Measurements from ENCODE around the gene SLC41A1.

SLC41A1 gene

GRCh38 chr1:205748403-205749233 is 64.4 kb downstream of the SLC41A1 start:
- Histone ChIP-seq H3K9me3 (replicated peaks; ENCODE audit: low read length) (no peaks in the 10 kb centered on the region), H3K4me3 (ENCODE audit: low read length) (peak overlapping the region; percentile 85), H3K4me2 (ENCODE audit: low read length) (peak overlapping the region; percentile 78)

GRCh38 chr1:205746757-205747412 is 66.1 kb downstream of the SLC41A1 start:
- no peaks in the 10 kb centered on the region for H3K36me3 ChIP-seq (ENCODE audit: insufficient read depth, low read length)
- peaks cover 14% of the 10 kb centered on the region for H3K4me1 ChIP-seq (ENCODE audit: control insufficient read depth, insufficient read depth, low read length)
- H3K27me3 ChIP-seq (ENCODE audit: control insufficient read depth, insufficient read depth, low read length): no peaks in the 10 kb centered on the region
- H3K9me3 ChIP-seq (replicated peaks; ENCODE audit: low read length): no peaks in the 10 kb centered on the region
- H3K9ac ChIP-seq (ENCODE audit: low read depth, low read length): peak overlapping the region; percentile 95
- peak overlapping the region; percentile 85 for H3K4me3 ChIP-seq (ENCODE audit: low read length)
- peak overlapping the region; percentile 78 for H3K4me2 ChIP-seq (ENCODE audit: low read length)

More at GRCh38 chr1:205748403-205749233, 64.4 kb downstream of the SLC41A1 start:
- Histone ChIP-seq H3K9ac (ENCODE audit: low read depth, low read length) (peak overlapping the region; percentile 95), H3K4me1 (ENCODE audit: control insufficient read depth, insufficient read depth, low read length) (peaks cover 14% of the 10 kb centered on the region), H3K36me3 (ENCODE audit: insufficient read depth, low read length) (no peaks in the 10 kb centered on the region), H3K27me3 (ENCODE audit: control insufficient read depth, insufficient read depth, low read length) (no peaks in the 10 kb centered on the region)

- no peak overlapping the region for H3K4me2 ChIP-seq (ENCODE audit: low read length)
- peaks cover under 1% of the 10 kb centered on the region for H3K36me3 ChIP-seq (ENCODE audit: insufficient read depth, low read length)
- H3K9me3 ChIP-seq (replicated peaks; ENCODE audit: low read length): no peaks in the 10 kb centered on the region
- H3K4me1 ChIP-seq (ENCODE audit: control insufficient read depth, insufficient read depth, low read length): peaks cover 24% of the 10 kb centered on the region
- no peaks in the 10 kb centered on the region for H3K27me3 ChIP-seq (ENCODE audit: control insufficient read depth, insufficient read depth, low read length)
- no peak overlapping the region for H3K9ac ChIP-seq (ENCODE audit: low read depth, low read length)
- H3K4me3 ChIP-seq (ENCODE audit: low read length): no peak overlapping the region
These were observed 68.6 kb downstream of the SLC41A1 start for GRCh38 chr1:205744403-205744802.

GRCh38 chr1:205743977-205744376 is 69.0 kb downstream of the SLC41A1 start:
- H3K9ac ChIP-seq (ENCODE audit: low read depth, low read length): no peak overlapping the region
- H3K4me1 ChIP-seq (ENCODE audit: control insufficient read depth, insufficient read depth, low read length): peaks cover 26% of the 10 kb centered on the region
- peaks cover 5% of the 10 kb centered on the region for H3K36me3 ChIP-seq (ENCODE audit: insufficient read depth, low read length)
- H3K27me3 ChIP-seq (ENCODE audit: control insufficient read depth, insufficient read depth, low read length): no peaks in the 10 kb centered on the region
- no peak overlapping the region for H3K4me3 ChIP-seq (ENCODE audit: low read length)
- H3K4me2 ChIP-seq (ENCODE audit: low read length): no peak overlapping the region
- no peaks in the 10 kb centered on the region for H3K9me3 ChIP-seq (replicated peaks; ENCODE audit: low read length)

- H3K4me3 ChIP-seq (ENCODE audit: low read length): no peak overlapping the region
- H3K36me3 ChIP-seq (ENCODE audit: insufficient read depth, low read length): peaks cover 5% of the 10 kb centered on the region
- no peaks in the 10 kb centered on the region for H3K9me3 ChIP-seq (replicated peaks; ENCODE audit: low read length)
- H3K4me1 ChIP-seq (ENCODE audit: control insufficient read depth, insufficient read depth, low read length): peaks cover 16% of the 10 kb centered on the region
- no peak overlapping the region for H3K4me2 ChIP-seq (ENCODE audit: low read length)
- H3K27me3 ChIP-seq (ENCODE audit: control insufficient read depth, insufficient read depth, low read length): no peaks in the 10 kb centered on the region
- no peak overlapping the region for H3K9ac ChIP-seq (ENCODE audit: low read depth, low read length)
These were observed 71.3 kb downstream of the SLC41A1 start for GRCh38 chr1:205741681-205742080.

- H3K4me1 ChIP-seq (ENCODE audit: control insufficient read depth, insufficient read depth, low read length): peaks cover 12% of the 10 kb centered on the region
- H3K27me3 ChIP-seq (ENCODE audit: control insufficient read depth, insufficient read depth, low read length): no peaks in the 10 kb centered on the region
- no peaks in the 10 kb centered on the region for H3K9me3 ChIP-seq (replicated peaks; ENCODE audit: low read length)
- H3K4me2 ChIP-seq (ENCODE audit: low read length): no peak overlapping the region
- H3K4me3 ChIP-seq (ENCODE audit: low read length): no peak overlapping the region
- peaks cover 23% of the 10 kb centered on the region for H3K36me3 ChIP-seq (ENCODE audit: insufficient read depth, low read length)
- H3K9ac ChIP-seq (ENCODE audit: low read depth, low read length): no peak overlapping the region
These were observed 73.4 kb downstream of the SLC41A1 start for GRCh38 chr1:205739348-205740160.
